VCaP (cell line): ENCODE data around the gene TTC12.

Source experiments
- H3K27ac ChIP-seq: fragments of 450-650 bp; 2 replicates; pipeline ENCODE4 v1.5.1; 2017
- CTCF ChIP-seq: fragments of 450-650 bp; conservative IDR thresholded peaks from 2 replicates; pipeline ENCODE4 v1.5.1; 2017; ENCODE audit warnings: mild to moderate bottlenecking, moderate library complexity

Gene TTC12

GRCh38 chr11:113386866-113387265, 72.5 kb downstream of the TTC12 start:
- TF ChIP-seq CTCF, result no peak

DNA sequence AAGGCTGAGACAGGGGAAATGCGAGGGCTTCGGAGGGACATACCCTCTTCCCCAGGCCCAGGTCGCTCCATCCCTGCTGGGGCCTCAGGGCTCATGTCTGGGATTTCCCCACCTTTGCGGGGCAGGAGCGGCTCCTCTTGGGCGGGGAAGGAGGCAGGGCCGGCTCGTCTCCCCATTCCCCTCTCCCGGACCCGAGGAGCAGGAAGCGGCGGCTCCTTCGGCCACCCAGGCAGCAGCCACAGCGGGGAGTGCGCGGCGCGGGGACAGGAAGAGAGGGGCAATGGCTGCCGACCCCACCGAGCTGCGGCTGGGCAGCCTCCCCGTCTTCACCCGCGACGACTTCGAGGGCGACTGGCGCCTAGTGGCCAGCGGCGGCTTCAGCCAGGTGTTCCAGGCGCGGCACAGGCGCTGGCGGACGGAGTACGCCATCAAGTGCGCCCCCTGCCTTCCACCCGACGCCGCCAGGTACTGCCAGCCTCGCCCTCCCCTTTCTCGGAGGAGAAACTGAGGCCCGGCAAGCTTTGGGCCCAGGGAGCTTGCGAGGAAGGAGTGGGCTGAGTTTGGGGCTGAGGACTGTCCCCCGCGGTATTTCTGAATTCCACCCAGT, 73.3 kb downstream of the TTC12 start, which contains the start of gene ANKK1:
ANKK1 (plus strand) TSS at position 175 of the 607 bp plus-strand sequence; CDS start at position 281, 106 bp downstream.
- no peak for TF ChIP-seq CTCF
- H3K27ac ChIP-seq, result no peak within 1 kb of the TSS

More at GRCh38 chr11:113386866-113387265, 72.5 kb downstream of the TTC12 start:
- no peak overlapping the region for H3K27ac ChIP-seq

- no peak for TF ChIP-seq CTCF
- no peak overlapping the region for H3K27ac ChIP-seq
Observed at GRCh38 chr11:113389272-113389671, 74.9 kb downstream of the TTC12 start.

DNA sequence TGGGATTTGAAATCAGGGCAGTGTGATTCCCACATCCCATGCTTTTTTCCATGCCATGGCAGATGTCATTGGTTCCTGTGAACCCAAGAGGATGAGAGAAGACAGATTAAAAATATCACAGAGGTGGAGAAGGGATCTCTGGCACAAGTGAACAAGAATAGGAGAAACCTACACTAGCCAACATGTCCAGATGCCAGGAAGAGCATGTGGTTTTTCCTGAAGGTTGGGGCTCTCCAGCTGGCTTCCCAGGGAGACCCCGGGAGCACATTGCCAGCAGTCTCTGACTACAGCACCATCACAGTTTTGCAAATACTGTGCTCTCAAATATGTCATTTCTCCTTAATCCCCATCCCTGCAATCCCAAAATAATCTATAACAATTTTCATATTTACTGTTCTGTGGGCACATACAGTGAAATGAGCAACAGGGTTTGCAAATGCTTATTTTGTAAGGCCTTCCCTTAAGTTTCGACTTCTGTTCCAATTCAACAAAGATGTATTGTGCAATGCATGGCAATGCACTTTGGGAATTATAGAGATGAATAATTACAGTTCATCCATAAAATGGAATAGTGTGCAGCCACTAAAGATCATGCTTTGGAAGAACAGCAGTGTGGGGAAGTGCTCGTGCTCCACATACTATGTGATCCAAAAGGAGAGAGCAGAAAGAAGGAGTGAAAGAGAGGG, 78.0 kb downstream of the TTC12 start:
- no peak overlapping the region for H3K27ac ChIP-seq
- TF ChIP-seq CTCF, result no peak

DNA sequence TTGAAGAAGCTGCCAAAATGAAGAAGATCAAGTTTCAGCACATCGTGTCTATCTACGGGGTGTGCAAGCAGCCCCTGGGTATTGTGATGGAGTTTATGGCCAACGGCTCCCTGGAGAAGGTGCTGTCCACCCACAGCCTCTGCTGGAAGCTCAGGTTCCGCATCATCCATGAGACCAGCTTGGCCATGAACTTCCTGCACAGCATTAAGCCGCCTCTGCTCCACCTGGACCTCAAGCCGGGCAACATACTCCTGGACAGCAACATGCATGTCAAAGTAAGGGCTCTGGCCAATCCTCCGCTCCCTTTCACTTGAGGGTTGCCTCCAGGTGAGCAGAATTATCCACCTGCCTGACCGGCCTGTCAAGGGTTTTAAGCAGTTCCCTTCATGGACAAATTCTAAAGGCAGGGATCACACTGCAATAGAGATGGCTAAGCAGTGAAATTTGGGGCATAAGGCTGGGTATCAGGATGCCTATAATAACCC, 79.2 kb downstream of the TTC12 start:
- no peak for TF ChIP-seq CTCF

DNA sequence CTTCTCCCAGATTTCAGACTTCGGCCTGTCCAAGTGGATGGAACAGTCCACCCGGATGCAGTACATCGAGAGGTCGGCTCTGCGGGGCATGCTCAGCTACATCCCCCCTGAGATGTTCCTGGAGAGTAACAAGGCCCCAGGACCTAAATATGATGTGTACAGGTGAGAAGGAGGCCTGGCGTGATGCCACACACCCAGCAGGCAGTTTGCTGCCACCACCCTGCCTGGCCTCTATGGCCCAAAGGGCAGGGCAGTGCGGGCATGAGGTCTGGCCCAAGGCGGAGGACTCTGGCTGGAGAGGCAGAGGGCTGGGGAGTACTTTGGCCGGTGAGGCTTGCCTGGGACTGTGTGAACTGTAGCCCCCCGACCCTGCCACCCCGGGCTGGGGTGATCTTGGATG, 80.5 kb downstream of the TTC12 start:
- no peak for TF ChIP-seq CTCF
- no peak overlapping the region for H3K27ac ChIP-seq

More for the DNA sequence above, 79.2 kb downstream of the TTC12 start:
- no peak overlapping the region for H3K27ac ChIP-seq

DNA sequence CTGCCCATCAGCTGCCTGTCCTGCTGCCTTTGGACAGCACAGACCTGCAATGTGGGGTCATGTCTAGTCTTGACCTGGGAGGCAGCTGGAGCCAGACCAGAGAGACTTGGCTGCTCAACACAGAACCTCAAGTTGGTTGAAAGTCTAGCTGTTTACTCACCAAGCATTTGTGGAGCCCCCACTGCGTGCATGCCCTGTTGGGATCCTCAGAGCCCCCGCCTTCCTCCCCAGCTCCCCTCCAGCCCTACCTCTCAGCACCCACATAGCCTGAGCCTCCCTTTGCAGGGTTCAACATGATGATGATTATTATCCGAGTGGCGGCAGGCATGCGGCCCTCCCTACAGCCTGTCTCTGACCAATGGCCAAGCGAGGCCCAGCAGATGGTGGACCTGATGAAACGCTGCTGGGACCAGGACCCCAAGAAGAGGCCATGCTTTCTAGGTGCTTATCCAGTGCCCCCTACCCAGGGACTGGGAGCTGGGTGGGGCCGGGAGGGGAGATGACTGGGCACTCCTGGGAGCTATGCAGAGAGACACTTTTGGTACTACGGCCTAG, 81.5 kb downstream of the TTC12 start:
- H3K27ac ChIP-seq, result no peak overlapping the region

More for the DNA sequence above, 81.5 kb downstream of the TTC12 start:
- TF ChIP-seq CTCF, result no peak
